Hepatocyte (in vitro differentiated cells): ENCODE results near the gene SPSB4.

ENCODE experiments used
- CTCF ChIP-seq: fragments of 200-600 bp; sonication (generic); IDR thresholded peaks from 2 replicates; pipeline ENCODE4 v1.5.1; 2016; ENCODE audit warnings: antibody characterized with exemption, mild to moderate bottlenecking; ENCODE audit not compliant: poor library complexity
- EZH2 ChIP-seq: fragments of 200-600 bp; sonication (generic); IDR thresholded peaks from 2 replicates; pipeline ENCODE4 v1.6.1; 2016; ENCODE audit warnings: antibody characterized with exemption, mild to moderate bottlenecking, borderline replicate concordance
- EZH2phosphoT487 ChIP-seq: fragments of 200-600 bp; sonication (generic); IDR thresholded peaks from one replicate; pipeline ENCODE4 v1.6.1; 2018; ENCODE audit warnings: antibody characterized with exemption, mild to moderate bottlenecking, low read depth, moderate library complexity; ENCODE audit not compliant: unreplicated experiment, severe bottlenecking

GRCh38 chr3:141181819-141182218 lies 130.7 kb downstream of the SPSB4 start:
- TF ChIP-seq EZH2 (no peak), CTCF (no peak), EZH2phosphoT487 (no peak)
